ENCODE data around the gene WAC.
"Not testable (repeated sequence)": the region's sequence is repeated elsewhere in the genome, so short reads cannot be mapped to it uniquely, and the experiment has no call there.

- TF ChIP-seq SMAD3 (CRISPR knock-in tag; conservative IDR thresholded peaks at IDR 0.05); C11orf30 (IDR thresholded peaks at IDR 0.05; ENCODE audit: low read depth); HDAC2 (IDR thresholded peaks at IDR 0.05); ZFP36 (IDR thresholded peaks at IDR 0.05; ENCODE audit: low read depth, low read length, partially characterized antibody); CTCF (IDR thresholded peaks at IDR 0.05 in 2 of 3, conservative IDR thresholded peaks at IDR 0.05 in 1 of 3; ENCODE audit: insufficient read depth in 2 of 3, low read depth in 1 of 3, low read length in 3 of 3): not testable (repeated sequence)
- TF ChIP-seq, protein P1, sequence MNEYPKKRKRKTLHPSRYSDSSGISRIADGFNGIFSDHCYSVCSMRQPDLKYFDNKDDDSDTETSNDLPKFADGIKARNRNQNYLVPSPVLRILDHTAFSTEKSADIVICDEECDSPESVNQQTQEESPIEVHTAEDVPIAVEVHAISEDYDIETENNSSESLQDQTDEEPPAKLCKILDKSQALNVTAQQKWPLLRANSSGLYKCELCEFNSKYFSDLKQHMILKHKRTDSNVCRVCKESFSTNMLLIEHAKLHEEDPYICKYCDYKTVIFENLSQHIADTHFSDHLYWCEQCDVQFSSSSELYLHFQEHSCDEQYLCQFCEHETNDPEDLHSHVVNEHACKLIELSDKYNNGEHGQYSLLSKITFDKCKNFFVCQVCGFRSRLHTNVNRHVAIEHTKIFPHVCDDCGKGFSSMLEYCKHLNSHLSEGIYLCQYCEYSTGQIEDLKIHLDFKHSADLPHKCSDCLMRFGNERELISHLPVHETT (CRISPR knock-in tag; conservative IDR thresholded peaks at IDR 0.05 in 1 of 2, IDR thresholded peaks at IDR 0.05 in 1 of 2) = not testable (repeated sequence)
- TF ChIP-seq, protein P2, sequence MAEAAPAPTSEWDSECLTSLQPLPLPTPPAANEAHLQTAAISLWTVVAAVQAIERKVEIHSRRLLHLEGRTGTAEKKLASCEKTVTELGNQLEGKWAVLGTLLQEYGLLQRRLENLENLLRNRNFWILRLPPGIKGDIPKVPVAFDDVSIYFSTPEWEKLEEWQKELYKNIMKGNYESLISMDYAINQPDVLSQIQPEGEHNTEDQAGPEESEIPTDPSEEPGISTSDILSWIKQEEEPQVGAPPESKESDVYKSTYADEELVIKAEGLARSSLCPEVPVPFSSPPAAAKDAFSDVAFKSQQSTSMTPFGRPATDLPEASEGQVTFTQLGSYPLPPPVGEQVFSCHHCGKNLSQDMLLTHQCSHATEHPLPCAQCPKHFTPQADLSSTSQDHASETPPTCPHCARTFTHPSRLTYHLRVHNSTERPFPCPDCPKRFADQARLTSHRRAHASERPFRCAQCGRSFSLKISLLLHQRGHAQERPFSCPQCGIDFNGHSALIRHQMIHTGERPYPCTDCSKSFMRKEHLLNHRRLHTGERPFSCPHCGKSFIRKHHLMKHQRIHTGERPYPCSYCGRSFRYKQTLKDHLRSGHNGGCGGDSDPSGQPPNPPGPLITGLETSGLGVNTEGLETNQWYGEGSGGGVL (CRISPR knock-in tag; IDR thresholded peaks at IDR 0.05) = not testable (repeated sequence)
These were observed 76.7 kb downstream of the WAC start for GRCh38 chr10:28609636-28610035.

Data from K562 (cell line).